NCI-H69 (cell line): ENCODE data around the gene LHFPL6.
A peak's percentile ranks its signal among the peaks of the same experiment; 100 is the strongest.

Source experiments
- DNase-seq: peaks from one replicate; lab custom pipeline; 2025; lab: John Stamatoyannopoulos, UW

LHFPL6 gene

DNA sequence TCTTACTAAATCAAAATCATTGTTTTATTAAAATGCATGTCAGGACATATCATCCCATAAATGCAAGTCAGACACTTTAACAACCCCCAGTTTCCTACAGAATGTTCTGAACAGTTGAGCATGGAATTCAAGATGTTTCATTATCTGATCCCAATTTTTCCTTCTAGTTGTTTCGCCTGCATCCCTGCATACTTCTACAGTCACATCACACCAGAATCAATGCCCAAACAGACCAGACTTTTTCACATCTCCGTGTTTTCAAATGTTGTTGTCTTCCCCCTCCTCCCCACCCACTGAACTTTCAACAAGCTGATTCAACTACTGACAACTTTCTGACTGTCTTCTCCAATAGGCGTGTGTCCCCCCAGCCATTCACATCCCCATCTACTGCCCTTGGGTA is 48.6 kb downstream of the LHFPL6 start:
- no peak for DNase-seq

- DNase-seq, result peak; percentile 74
Measured at GRCh38 chr13:39552246-39552645, 50.7 kb downstream of the LHFPL6 start.

DNA sequence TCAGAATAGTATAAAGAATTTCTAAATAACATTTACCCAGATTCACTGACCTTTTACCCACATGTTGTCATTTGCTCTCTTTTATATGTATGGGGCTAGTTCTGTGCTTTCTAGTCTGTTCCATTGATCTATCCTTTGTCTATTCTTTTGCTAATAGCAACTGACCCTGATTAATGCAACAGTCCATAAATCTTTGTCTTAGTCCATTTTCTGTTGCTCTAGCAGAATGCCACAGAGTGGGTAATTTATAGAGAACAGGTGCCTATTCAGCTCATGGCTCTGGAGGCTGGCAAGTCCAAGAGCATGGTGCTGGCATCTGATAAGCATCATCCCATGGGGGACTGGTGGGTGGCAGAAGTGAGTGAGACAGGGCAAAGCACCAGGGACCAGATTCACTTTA is 52.1 kb downstream of the LHFPL6 start:
- DNase-seq, result no peak

GRCh38 chr13:39547108-39547507 is 55.9 kb downstream of the LHFPL6 start:
- DNase-seq, result no peak

DNA sequence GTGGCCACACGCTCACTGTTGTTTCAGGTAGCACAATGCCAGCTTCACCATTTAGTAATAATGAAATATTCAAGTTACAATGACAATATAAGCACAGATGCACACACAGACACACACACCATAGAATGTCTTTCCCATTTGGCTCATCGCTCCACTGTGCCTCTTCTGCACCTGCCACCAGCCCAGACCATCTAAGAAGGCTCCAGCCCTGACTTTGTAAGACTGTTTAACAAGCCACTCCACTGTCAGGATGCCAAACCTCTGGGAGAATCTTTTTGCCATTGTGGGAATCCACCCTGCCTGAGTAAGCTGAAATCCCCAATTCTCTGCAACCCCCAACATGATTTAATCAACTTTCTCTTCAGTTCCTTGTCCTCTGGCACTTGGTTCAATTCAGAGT is 60.6 kb downstream of the LHFPL6 start:
- no peak for DNase-seq

- DNase-seq, result no peak
Measured at GRCh38 chr13:39540929-39541605, 61.9 kb downstream of the LHFPL6 start.

GRCh38 chr13:39538816-39539790 is 63.9 kb downstream of the LHFPL6 start:
- DNase-seq, result peak; percentile 92

- DNase-seq, result peak; percentile 34
Measured at GRCh38 chr13:39536906-39537305, 66.1 kb downstream of the LHFPL6 start.

GRCh38 chr13:39536274-39536673 is 66.7 kb downstream of the LHFPL6 start:
- DNase-seq, result peak; percentile 52

DNA sequence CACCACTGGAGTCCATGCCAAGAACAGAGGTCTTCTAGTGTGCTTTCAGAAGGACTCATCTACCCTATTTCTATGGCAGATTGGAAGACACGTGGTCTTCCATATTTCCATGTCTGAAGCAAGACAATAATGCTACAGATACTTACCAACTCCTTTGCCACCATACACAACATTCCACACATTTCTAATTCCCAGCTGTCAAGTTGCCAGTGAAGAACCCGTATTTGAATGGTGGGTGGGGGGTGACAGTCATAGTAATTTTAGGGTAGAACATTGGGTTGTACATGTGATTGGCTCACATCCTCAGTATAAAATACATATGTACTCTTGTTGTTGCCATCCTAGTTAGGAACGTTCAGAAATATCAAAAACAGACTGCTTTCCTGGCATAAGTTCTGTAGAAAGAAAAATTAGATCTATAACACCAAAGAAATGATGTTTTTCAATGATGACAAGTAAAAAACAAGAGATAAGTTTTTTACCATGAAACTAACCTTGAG is 69.3 kb downstream of the LHFPL6 start:
- DNase-seq, result no peak

DNA sequence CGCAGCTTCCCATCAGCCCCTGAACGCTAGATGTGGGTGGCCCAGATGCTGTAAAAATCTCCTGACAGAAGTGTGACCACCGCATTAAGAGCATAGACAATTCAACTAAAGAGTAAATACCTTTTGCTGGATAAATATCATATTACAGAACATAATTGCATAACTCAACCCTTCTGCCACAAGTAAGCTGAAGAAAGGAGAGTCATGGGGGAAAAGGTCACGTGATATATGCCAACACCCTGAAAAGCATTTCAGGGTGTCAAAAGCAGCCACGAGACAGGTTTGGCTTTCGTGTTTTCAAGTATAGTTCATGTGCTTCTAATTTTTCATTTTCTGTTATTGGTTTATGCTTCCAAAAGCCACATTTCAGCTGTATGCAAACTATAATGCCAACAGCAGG is 71.3 kb downstream of the LHFPL6 start:
- peak; percentile 5 for DNase-seq

GRCh38 chr13:39530916-39531315 is 72.1 kb downstream of the LHFPL6 start:
- DNase-seq, result no peak

DNA sequence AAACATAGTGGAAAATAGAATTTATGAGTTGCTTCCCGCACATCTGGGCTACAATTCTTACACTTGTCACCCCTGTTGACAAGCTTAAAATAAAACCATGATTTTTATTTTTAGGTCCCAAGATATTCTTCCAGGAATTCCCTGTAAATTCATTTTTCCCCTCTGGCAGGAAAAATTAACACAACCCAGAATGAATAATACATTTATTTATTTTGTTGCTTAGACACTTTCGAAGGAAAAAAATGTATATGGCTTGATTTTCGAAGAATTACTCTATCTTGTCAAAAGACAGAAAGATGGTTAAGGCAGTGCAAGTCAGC is 74.4 kb downstream of the LHFPL6 start:
- DNase-seq, result no peak

DNA sequence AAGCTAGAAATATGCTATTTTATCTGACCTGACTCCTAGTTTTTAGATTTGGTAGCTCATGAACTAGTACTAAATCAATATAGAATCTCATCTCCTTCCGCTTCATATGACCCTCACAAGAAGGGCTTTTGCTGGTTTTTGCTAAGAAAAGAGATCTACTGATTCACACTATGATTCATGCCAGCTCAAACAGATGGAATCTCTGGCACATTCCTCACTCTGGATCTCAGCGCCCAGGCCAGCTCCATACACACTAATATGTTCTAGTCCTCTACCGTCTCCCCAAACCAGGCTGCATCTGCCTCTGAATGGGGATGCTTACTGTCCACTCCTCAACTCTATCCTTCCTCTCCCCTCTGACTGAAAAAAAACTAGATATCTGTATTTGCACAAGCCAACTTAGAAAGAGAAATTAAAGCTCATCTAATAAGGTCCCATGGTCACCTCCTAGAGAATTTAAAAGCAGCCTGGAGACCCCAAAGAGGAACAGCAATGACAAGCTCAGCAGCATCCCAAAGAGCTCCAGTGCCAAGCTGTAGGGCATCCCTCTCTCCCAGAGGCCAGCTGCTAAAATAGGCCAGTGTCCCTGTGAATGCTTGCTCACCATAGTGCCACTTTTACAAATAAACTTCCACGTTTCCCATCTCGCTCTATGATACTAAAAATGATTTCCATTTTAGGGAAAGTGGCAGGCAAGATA is 74.9 kb downstream of the LHFPL6 start:
- DNase-seq, result no peak

DNA sequence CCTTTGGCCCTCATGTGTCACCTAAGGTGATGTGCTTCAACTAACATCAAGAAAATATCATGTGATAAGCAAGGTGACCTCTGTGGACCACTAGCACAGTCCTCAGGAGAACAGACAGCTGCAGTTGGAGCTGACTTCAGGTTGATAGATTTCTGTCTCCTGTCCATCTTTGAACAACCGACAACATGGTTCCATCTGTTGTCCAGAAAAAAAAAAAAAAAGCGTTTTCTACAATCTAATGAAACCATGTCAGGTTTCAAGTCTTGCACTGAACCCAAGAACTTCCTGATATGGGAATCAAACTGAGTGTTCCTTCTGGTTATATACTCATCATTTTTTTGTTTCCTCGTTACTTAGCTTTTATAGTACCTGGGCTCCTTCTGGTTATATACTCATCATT is 75.7 kb downstream of the LHFPL6 start:
- DNase-seq, result no peak

- no peak for DNase-seq
Measured at GRCh38 chr13:39526499-39526898, 76.5 kb downstream of the LHFPL6 start.

GRCh38 chr13:39525506-39525905 is 77.5 kb downstream of the LHFPL6 start:
- no peak for DNase-seq

DNA sequence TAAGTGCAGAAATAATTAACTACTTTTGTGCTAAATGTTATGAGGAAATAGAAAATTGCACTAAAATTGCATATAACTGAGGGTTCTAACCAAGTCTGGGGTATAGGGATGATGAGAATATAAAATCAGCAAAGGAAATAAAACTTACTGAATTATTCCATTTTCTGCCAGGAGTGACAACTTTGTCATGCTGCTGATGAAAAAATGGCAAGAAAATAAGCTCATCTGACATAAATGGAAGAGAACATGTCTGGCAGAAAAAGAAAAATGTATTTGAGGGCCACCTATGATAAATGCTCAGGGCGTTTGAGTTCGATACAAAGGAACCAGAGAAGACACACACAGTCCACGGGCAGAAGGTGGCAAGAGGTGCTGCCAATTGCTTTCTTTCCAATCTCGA is 78.2 kb downstream of the LHFPL6 start:
- DNase-seq, result no peak

GRCh38 chr13:39522329-39522728 is 80.7 kb downstream of the LHFPL6 start:
- DNase-seq, result no peak

- no peak for DNase-seq
Measured at GRCh38 chr13:39521701-39522100, 81.3 kb downstream of the LHFPL6 start.

GRCh38 chr13:39516096-39516495 is 86.9 kb downstream of the LHFPL6 start:
- DNase-seq, result peak; percentile 38

- peak; percentile 70 for DNase-seq
Measured at GRCh38 chr13:39515224-39515714, 87.7 kb downstream of the LHFPL6 start.
